Measurements from ENCODE around the gene MATN1.

Gene MATN1

GRCh38 chr1:30744060-30744756 lies 20.8 kb upstream of the MATN1 start:
- TF ChIP-seq CTCF (IDR thresholded peaks at IDR 0.05), result no peak
- Histone ChIP-seq H3K4me1 (peaks cover 0 to 7% (median 0%) of the 10 kb centered on the region in 4 donors), H3K36me3 (no peaks in the 10 kb centered on the region), H3K4me3 (no peak overlapping the region), H3K27me3 (peaks cover 0 to 12% of the 10 kb centered on the region in 2 donors), H3K27ac (no peak overlapping the region), H3K9me3 (no peaks in the 10 kb centered on the region)
- DNase-seq, result no peak
- intact Hi-C loops (cut with DNase I; ENCODE audit: low total_unique reads), result no loop called here

- no peak for TF ChIP-seq CTCF (IDR thresholded peaks at IDR 0.05)
- H3K4me1 ChIP-seq, result peaks cover 0 to 6% (median 0%) of the 10 kb centered on the region in 4 donors
- DNase-seq, result no peak
- intact Hi-C loops (cut with DNase I; ENCODE audit: low total_unique reads), result no loop called here
- H3K27me3 ChIP-seq, result peaks cover 0 to 12% of the 10 kb centered on the region in 2 donors
- H3K36me3 ChIP-seq, result no peaks in the 10 kb centered on the region
- no peak overlapping the region for H3K4me3 ChIP-seq
- H3K27ac ChIP-seq, result no peak overlapping the region
- no peaks in the 10 kb centered on the region for H3K9me3 ChIP-seq
These were observed 20.2 kb upstream of the MATN1 start for GRCh38 chr1:30743584-30744059.

GRCh38 chr1:30742963-30743559 lies 19.7 kb upstream of the MATN1 start:
- intact Hi-C loops (cut with DNase I; ENCODE audit: low total_unique reads), result no loop called here
- Histone ChIP-seq H3K27me3 (peaks cover 0 to 12% of the 10 kb centered on the region in 2 donors), H3K9me3 (no peaks in the 10 kb centered on the region), H3K36me3 (no peaks in the 10 kb centered on the region), H3K27ac (no peak overlapping the region), H3K4me1 (peaks cover 0 to under 1% (median 0%) of the 10 kb centered on the region in 4 donors), H3K4me3 (no peak overlapping the region)
- no peak for DNase-seq
- no peak for TF ChIP-seq CTCF (IDR thresholded peaks at IDR 0.05)

GRCh38 chr1:30742300-30742962 lies 19.0 kb upstream of the MATN1 start:
- Histone ChIP-seq H3K4me1 (no peaks in the 10 kb centered on the region), H3K4me3 (no peak overlapping the region), H3K9me3 (no peaks in the 10 kb centered on the region), H3K27me3 (peaks cover 0 to 12% of the 10 kb centered on the region in 2 donors), H3K36me3 (no peaks in the 10 kb centered on the region), H3K27ac (no peak overlapping the region)
- TF ChIP-seq CTCF (IDR thresholded peaks at IDR 0.05), result no peak
- intact Hi-C loops (cut with DNase I; ENCODE audit: low total_unique reads), result no loop called here
- no peak for DNase-seq

- Histone ChIP-seq H3K9me3 (no peaks in the 10 kb centered on the region), H3K27me3 (peaks cover 0 to 12% of the 10 kb centered on the region in 2 donors), H3K4me3 (no peak overlapping the region), H3K4me1 (no peaks in the 10 kb centered on the region), H3K27ac (no peak overlapping the region), H3K36me3 (no peaks in the 10 kb centered on the region)
- no peak for DNase-seq
- intact Hi-C loops (cut with DNase I; ENCODE audit: low total_unique reads), result no loop called here
- TF ChIP-seq CTCF (IDR thresholded peaks at IDR 0.05), result no peak
These were observed 18.0 kb upstream of the MATN1 start for GRCh38 chr1:30741239-30741894.
